IMR-90 (cell line): ENCODE measurements around the gene GALK1. TPM values are rescaled to one million over a fixed set of nuclear protein-coding genes. Genes with fewer than 3 reads are reported as not detected.

Experiments
- ATAC-seq: fragments of 200-7000 bp; cut with Tn5 transposase; 2 replicates; pipeline ENCODE4 v1.9.1; 2020; ENCODE audit warnings: low read depth, mild to moderate bottlenecking, moderate library complexity
- BruUV-seq: library from RNA; stranded (reverse); fragments of 400-500 nt; replicated peaks from 2 replicates; lab custom pipeline; 2021; lab: Mats Ljungman, UMichigan
- CTCF ChIA-PET: fragments of 300-600 bp; formaldehyde crosslinking; extraction: SDS; loops from one replicate; lab custom pipeline; 2021; ENCODE audit warnings: antibody characterized with exemption; lab: Yijun Ruan, JAX
- POLR2A ChIA-PET: fragments of 300-600 bp; sonication (Branson Sonifier 250); formaldehyde crosslinking; loops from one replicate; lab custom pipeline; 2022; ENCODE audit warnings: antibody characterized with exemption; ENCODE audit not compliant: unreplicated experiment; lab: Charles Lee
- DNase-seq: peaks from one replicate; pipeline ENCODE4 v3.0.0; 2013
- H2AFZ ChIP-seq: replicated peaks from 2 replicates; pipeline ENCODE3; 2013; ENCODE audit warnings: low read length, mild to moderate bottlenecking; ENCODE audit not compliant: poor library complexity
- H2AK5ac ChIP-seq: 2 replicates; pipeline ENCODE4 v1.6.1; 2013; ENCODE audit warnings: low read depth, low read length, inconsistent platforms
- H2AK9ac ChIP-seq: replicated peaks from 2 replicates; pipeline ENCODE3; 2013; ENCODE audit warnings: mild to moderate bottlenecking, low read depth, low read length, moderate library complexity; ENCODE audit not compliant: poor library complexity
- H2BK120ac ChIP-seq: 2 replicates; pipeline ENCODE4 v1.6.1; 2013; ENCODE audit warnings: low read depth, low read length, inconsistent platforms
- H2BK15ac ChIP-seq: 3 replicates; pipeline ENCODE4 v1.6.1; 2013; ENCODE audit warnings: low read depth, low read length, inconsistent platforms
- H2BK20ac ChIP-seq: 2 replicates; pipeline ENCODE4 v1.6.1; 2013; ENCODE audit warnings: low read depth, mild to moderate bottlenecking, inconsistent platforms, low read length, moderate library complexity
- H2BK5ac ChIP-seq: 2 replicates; pipeline ENCODE4 v1.6.1; 2013; ENCODE audit warnings: mild to moderate bottlenecking, low read depth, low read length, inconsistent platforms; ENCODE audit not compliant: poor library complexity, severe bottlenecking
- H3K14ac ChIP-seq: replicated peaks from 2 replicates; pipeline ENCODE4 v1.6.1; 2013; ENCODE audit warnings: low read depth, low read length, inconsistent platforms
- H3K18ac ChIP-seq: 2 replicates; pipeline ENCODE4 v1.6.1; 2013; ENCODE audit warnings: low read depth, low read length, control low read depth
- H3K23ac ChIP-seq: 2 replicates; pipeline ENCODE4 v1.6.1; 2013; ENCODE audit warnings: low read depth, low read length, inconsistent platforms
- H3K27ac ChIP-seq: 2 replicates; pipeline ENCODE4 v1.5.1; 2013; ENCODE audit warnings: mild to moderate bottlenecking, control low read depth, low read length; ENCODE audit not compliant: insufficient read depth
- H3K27me3 ChIP-seq: 2 replicates; pipeline ENCODE4 v1.6.1; 2013; ENCODE audit warnings: low read length; ENCODE audit not compliant: control insufficient read depth, insufficient read depth
- H3K36me3 ChIP-seq: 2 replicates; pipeline ENCODE4 v1.6.1; 2013; ENCODE audit warnings: low read length, mixed read lengths; ENCODE audit not compliant: control insufficient read depth, insufficient read depth
- H3K4ac ChIP-seq: 2 replicates; pipeline ENCODE4 v1.6.1; 2013; ENCODE audit warnings: low read depth, low read length, inconsistent platforms
- H3K4me1 ChIP-seq: 2 replicates; pipeline ENCODE4 v1.6.1; 2013; ENCODE audit warnings: low read length, mixed read lengths; ENCODE audit not compliant: control insufficient read depth, insufficient read depth
- H3K4me2 ChIP-seq: 2 replicates; pipeline ENCODE4 v1.6.1; 2013; ENCODE audit warnings: low read depth, mild to moderate bottlenecking, control low read depth, low read length, moderate library complexity
- H3K4me3 ChIP-seq: 2 replicates; pipeline ENCODE4 v1.5.1; 2013; ENCODE audit warnings: low read depth, mild to moderate bottlenecking, control low read depth, low read length, moderate library complexity; ENCODE audit not compliant: insufficient read depth
- H3K56ac ChIP-seq: 2 replicates; pipeline ENCODE4 v1.6.1; 2013; ENCODE audit warnings: low read length, inconsistent platforms; ENCODE audit not compliant: insufficient read depth; ENCODE audit errors: extremely low read depth
- H3K79me1 ChIP-seq, 2 experiments: 2 replicates each; pipeline ENCODE4 v1.6.1; 2013; ENCODE audit warnings: low read length in 2 of 2, inconsistent platforms in 1 of 2, low read depth in 1 of 2
- H3K9ac ChIP-seq: 2 replicates; pipeline ENCODE4 v1.6.1; 2013; ENCODE audit warnings: low read depth, low read length, control low read depth
- H3K9me1 ChIP-seq: 2 replicates; pipeline ENCODE4 v1.6.1; 2013; ENCODE audit warnings: low read length, inconsistent platforms; ENCODE audit not compliant: insufficient read depth
- H3K9me3 ChIP-seq: 2 replicates; pipeline ENCODE4 v1.6.1; 2013; ENCODE audit warnings: low read length; ENCODE audit not compliant: control insufficient read depth, insufficient read depth
- H4K20me1 ChIP-seq: 2 replicates; pipeline ENCODE4 v1.6.1; 2013; ENCODE audit warnings: low read length, inconsistent platforms; ENCODE audit not compliant: insufficient read depth
- H4K5ac ChIP-seq: 2 replicates; pipeline ENCODE4 v1.6.1; 2013; ENCODE audit warnings: mild to moderate bottlenecking, low read depth, low read length, control low read depth
- H4K8ac ChIP-seq, 2 experiments: 2 replicates each; pipeline ENCODE4 v1.6.1; 2013; ENCODE audit warnings: low read depth in 2 of 2, low read length in 2 of 2, control low read depth in 1 of 2, inconsistent platforms in 1 of 2
- H4K91ac ChIP-seq: 2 replicates; pipeline ENCODE4 v1.6.1; 2013; ENCODE audit warnings: low read depth, low read length, inconsistent platforms; ENCODE audit not compliant: insufficient read depth
- CHD1 ChIP-seq: IDR thresholded peaks from 2 replicates; pipeline ENCODE4 v1.6.1; 2012; ENCODE audit warnings: low read depth, low read length, improper control_type of control experiment
- MAFK ChIP-seq: IDR thresholded peaks from 2 replicates; pipeline ENCODE4 v1.6.1; 2012; ENCODE audit warnings: low read depth, low read length, improper control_type of control experiment
- NFE2L2 ChIP-seq: fragments of 150-350 bp; IDR thresholded peaks from 2 replicates; pipeline ENCODE4 v1.6.1; 2016; ENCODE audit warnings: low read depth, mild to moderate bottlenecking, low read length
- POLR2A ChIP-seq: IDR thresholded peaks from 2 replicates; pipeline ENCODE4 v1.6.1; 2012; ENCODE audit warnings: mild to moderate bottlenecking, low read depth, low read length
- SMC3 ChIP-seq: fragments of 150-350 bp; IDR thresholded peaks from 2 replicates; pipeline ENCODE4 v1.6.1; 2016; ENCODE audit warnings: low read depth, mild to moderate bottlenecking, antibody characterized with exemption, low read length, moderate library complexity
- WGBS, 2 experiments: methylation state at CpG; one replicate each; pipeline versions ENCODE4 v1.1.5 to v1.1.7; 2013; ENCODE audit warnings: missing lambda C conversion rate in 2 of 2; ENCODE audit not compliant: insufficient read length in 1 of 2; ENCODE audit errors: extremely low coverage in 2 of 2; 5-methylcytosine and 5-hydroxymethylcytosine counted together
- dilution Hi-C: fragments of 300-500 bp; cut with HindIII; formaldehyde crosslinking; loops from one replicate; pipeline ENCODE4 v1.14.3; 2018; ENCODE audit warnings: low sequenced_read_pairs; ENCODE audit not compliant: unreplicated experiment
- in situ Hi-C: fragments of 300-500 bp; cut with MboI; formaldehyde crosslinking; loops from 3 replicates; pipeline ENCODE4 v1.14.3; 2019; ENCODE audit warnings: low sequenced_read_pairs, inconsistent platforms, mixed read lengths
- intact Hi-C: fragments of 100-400 bp; cut with micrococcal nuclease; formaldehyde crosslinking; loops from 2 replicates; pipeline ENCODE4 v1.10.0; 2022
- polyA plus RNA-seq, 3 experiments: library from polyadenylated mRNA; depleted of rRNA; stranded (reverse); fragments of >200 nt; gene quantifications; 2 replicates each; pipeline ENCODE4 v1.2.3, GENCODE V29; 2012; ENCODE audit warnings: low replicate concordance in 1 of 3
- total RNA-seq: library from RNA; depleted of rRNA; stranded (reverse); fragments of >200 nt; gene quantifications from 2 replicates; pipeline ENCODE4 v1.2.3, GENCODE V29; 2012
- TF ChIP-seq, protein P1 (sequence below): conservative IDR thresholded peaks from 2 replicates; pipeline ENCODE4 v1.5.1; 2012; ENCODE audit warnings: mild to moderate bottlenecking, low read depth, low read length, improper control_type of control experiment
- TF ChIP-seq, protein P2 (sequence below): fragments of 150-350 bp; IDR thresholded peaks from 2 replicates; pipeline ENCODE4 v1.6.1; 2017; ENCODE audit warnings: mild to moderate bottlenecking, antibody characterized with exemption, low read length, low read depth

Gene GALK1
- total and polyA plus RNA-seq, 2 of the 4 experiments (the other 2 are of a cell fraction), result 19.9 to 21.9 TPM

GRCh38 chr17:75727391-75727790 is 37.6 kb downstream of the GALK1 start:
- H2BK120ac ChIP-seq, result no peak overlapping the region
- no peak overlapping the region for H3K14ac ChIP-seq
- no peaks in the 10 kb centered on the region for H3K79me1 ChIP-seq
- H4K91ac ChIP-seq, result no peak overlapping the region
- no peak overlapping the region for H3K4me2 ChIP-seq
- no TSS peak for BruUV-seq
- H2AK5ac ChIP-seq, result no peak overlapping the region
- ChIA-PET POLR2A (no interaction called here), CTCF (no interaction called here)
- 85% methylated on average over 7 of the region's 18 CpGs; no CpG with 5 or more reads in 1 of the 2 experiments for WGBS, 2 experiments
- H2BK5ac ChIP-seq, result no peak overlapping the region
- no peak overlapping the region for H2AK9ac ChIP-seq
- TF ChIP-seq NFE2L2, result no peak
- TF ChIP-seq MAFK, result no peak
- TF ChIP-seq, protein P1, sequence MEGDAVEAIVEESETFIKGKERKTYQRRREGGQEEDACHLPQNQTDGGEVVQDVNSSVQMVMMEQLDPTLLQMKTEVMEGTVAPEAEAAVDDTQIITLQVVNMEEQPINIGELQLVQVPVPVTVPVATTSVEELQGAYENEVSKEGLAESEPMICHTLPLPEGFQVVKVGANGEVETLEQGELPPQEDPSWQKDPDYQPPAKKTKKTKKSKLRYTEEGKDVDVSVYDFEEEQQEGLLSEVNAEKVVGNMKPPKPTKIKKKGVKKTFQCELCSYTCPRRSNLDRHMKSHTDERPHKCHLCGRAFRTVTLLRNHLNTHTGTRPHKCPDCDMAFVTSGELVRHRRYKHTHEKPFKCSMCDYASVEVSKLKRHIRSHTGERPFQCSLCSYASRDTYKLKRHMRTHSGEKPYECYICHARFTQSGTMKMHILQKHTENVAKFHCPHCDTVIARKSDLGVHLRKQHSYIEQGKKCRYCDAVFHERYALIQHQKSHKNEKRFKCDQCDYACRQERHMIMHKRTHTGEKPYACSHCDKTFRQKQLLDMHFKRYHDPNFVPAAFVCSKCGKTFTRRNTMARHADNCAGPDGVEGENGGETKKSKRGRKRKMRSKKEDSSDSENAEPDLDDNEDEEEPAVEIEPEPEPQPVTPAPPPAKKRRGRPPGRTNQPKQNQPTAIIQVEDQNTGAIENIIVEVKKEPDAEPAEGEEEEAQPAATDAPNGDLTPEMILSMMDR, result no peak
- no peak for TF ChIP-seq CHD1
- TF ChIP-seq, protein P2, sequence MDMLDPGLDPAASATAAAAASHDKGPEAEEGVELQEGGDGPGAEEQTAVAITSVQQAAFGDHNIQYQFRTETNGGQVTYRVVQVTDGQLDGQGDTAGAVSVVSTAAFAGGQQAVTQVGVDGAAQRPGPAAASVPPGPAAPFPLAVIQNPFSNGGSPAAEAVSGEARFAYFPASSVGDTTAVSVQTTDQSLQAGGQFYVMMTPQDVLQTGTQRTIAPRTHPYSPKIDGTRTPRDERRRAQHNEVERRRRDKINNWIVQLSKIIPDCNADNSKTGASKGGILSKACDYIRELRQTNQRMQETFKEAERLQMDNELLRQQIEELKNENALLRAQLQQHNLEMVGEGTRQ, result no peak
- no peak for TF ChIP-seq POLR2A
- no peak for TF ChIP-seq SMC3
- H4K5ac ChIP-seq, result no peak overlapping the region
- no peak overlapping the region for H3K4ac ChIP-seq
- no peak overlapping the region for H3K56ac ChIP-seq
- no peak for DNase-seq
- no peak overlapping the region for H2BK15ac ChIP-seq
- H4K20me1 ChIP-seq, result no peaks in the 10 kb centered on the region
- no peak overlapping the region for H3K9ac ChIP-seq
- no peaks in the 10 kb centered on the region for H3K36me3 ChIP-seq
- no peak overlapping the region for H2AFZ ChIP-seq
- H2BK20ac ChIP-seq, result no peak overlapping the region
- no peak for ATAC-seq
- no peak overlapping the region for H4K8ac ChIP-seq
- H3K23ac ChIP-seq, result no peak overlapping the region
- in situ Hi-C loops, result no loop called here
- H3K27me3 ChIP-seq, result peaks cover 34% of the 10 kb centered on the region
- dilution Hi-C loops, result no loop called here
- no peaks in the 10 kb centered on the region for H3K4me1 ChIP-seq
- no peaks in the 10 kb centered on the region for H3K9me3 ChIP-seq
- H3K18ac ChIP-seq, result no peak overlapping the region
- H3K27ac ChIP-seq, result no peak overlapping the region
- intact Hi-C loops, result no loop called here
- no peaks in the 10 kb centered on the region for H3K9me1 ChIP-seq
- H3K4me3 ChIP-seq, result no peak overlapping the region
